Psoas muscle (tissue), 8 donors: ENCODE data around the gene CNTNAP2. TPM values are rescaled to one million over a fixed set of nuclear protein-coding genes. Genes with fewer than 3 reads are reported as not detected.

Experiments
- ATAC-seq, 4 donors: fragments of 200-7000 bp; cut with Tn5 transposase; one replicate each; pipeline ENCODE4 v1.9.1; 2020; ENCODE audit warnings: moderate library complexity in 3 of 4, mild to moderate bottlenecking in 2 of 4
- DNase-seq, 2 donors: peaks; one replicate each; pipeline ENCODE4 v3.0.0-alpha.2; 2020
- H3K27ac ChIP-seq: fragments of 200-600 bp; one replicate; pipeline ENCODE4 v1.8.0; 2022
- H3K27me3 ChIP-seq, 3 donors: fragments of 200-600 bp in 1 of 3; one replicate each; pipeline versions ENCODE4 v1.6.1 to v1.8.0; 2013 to 2022; ENCODE audit warnings: low read length in 2 of 3, mild to moderate bottlenecking in 2 of 3, moderate library complexity in 1 of 3; ENCODE audit not compliant: insufficient read depth in 3 of 3
- H3K36me3 ChIP-seq, 2 donors: fragments of 200-600 bp in 1 of 2; one replicate each; pipeline versions ENCODE4 v1.6.1 to v1.8.0; 2013 to 2022; ENCODE audit warnings: low read depth in 1 of 2, mild to moderate bottlenecking in 1 of 2, moderate library complexity in 1 of 2; ENCODE audit not compliant: insufficient read depth in 1 of 2
- H3K4me1 ChIP-seq: fragments of 200-600 bp; one replicate; pipeline ENCODE4 v1.8.0; 2022
- H3K4me3 ChIP-seq: fragments of 200-600 bp; one replicate; pipeline ENCODE4 v1.8.0; 2022; ENCODE audit warnings: mild to moderate bottlenecking
- H3K9me3 ChIP-seq: fragments of 200-600 bp; one replicate; pipeline ENCODE4 v1.8.0; 2022
- WGBS, 3 donors: extraction: QIAGEN DNeasy Blood & Tissue Kit; methylation state at CpG; one replicate each; pipeline versions ENCODE4 v1.1.6 to v1.1.7; 2013; 5-methylcytosine and 5-hydroxymethylcytosine counted together
- intact Hi-C, 2 donors: fragments of 100-400 bp; cut with DNase I; formaldehyde crosslinking; loops; one replicate each; pipeline versions ENCODE4 v1.11.0 to v1.14.2; 2022
- polyA plus RNA-seq, 3 donors: library from polyadenylated mRNA; stranded (reverse); fragments of 200-250 nt; gene quantifications; one replicate each; pipeline ENCODE4 v1.2.3, GENCODE V29; 2013
- total RNA-seq, 4 donors: library from RNA; stranded (reverse); fragmentation: NEBNext Ultra II Directional in 2 of 4; extraction: Animal tissue kit (Norgen Biotek cat#: 25700) in 2 of 4; gene quantifications; one replicate each; pipeline versions ENCODE4 v1.2.1 to v1.2.4, GENCODE V29; 2021 to 2023
- TF ChIP-seq, protein P1 (sequence below): fragments of 200-600 bp; IDR thresholded peaks from one replicate; pipeline ENCODE4 v1.8.0; 2022; ENCODE audit warnings: antibody characterized with exemption
- donor health status: healthy with polysubstance abuse.
- donor health status: DM: no; HTN: no; CAD: no; lungs with moderate emphysema.
- donor health status: Bipolar disorder and iron deficiency.
- donor health status: healthy.
- donor health status: DM: yes; HTN: yes; CAD: no.
- donor health status: DM: no; HTN: no; CAD: no.
- donor health status: DM: no; HTN: no; CAD: no.
- donor health status: DM: yes; HTN: yes; CAD: no.

The CNTNAP2 gene
- total and polyA plus RNA-seq, 7 donors: 0.01 to 0.13 TPM; not detected in 5

DNA sequence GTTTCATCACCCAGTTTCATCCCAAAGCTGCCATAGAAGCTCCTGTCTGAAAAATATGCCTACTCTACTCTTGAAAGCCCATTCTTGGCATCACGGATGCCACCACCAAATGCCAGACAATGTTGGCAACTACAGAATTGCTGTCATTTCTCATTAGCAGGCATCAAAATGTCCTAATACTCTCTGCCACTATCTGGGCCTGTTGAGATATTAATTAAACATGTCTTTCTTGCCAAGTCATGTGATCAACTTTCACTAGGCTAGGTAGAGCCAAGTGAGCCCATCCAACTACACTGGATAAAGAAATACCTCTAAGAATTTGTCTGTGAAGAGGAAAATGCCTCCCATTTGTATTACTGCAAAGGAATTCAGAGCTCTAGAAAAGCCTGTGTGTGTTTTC is 1380.6 kb downstream of the CNTNAP2 start:
- DNase-seq (no peak), ATAC-seq (no peak)
- Histone ChIP-seq H3K4me3 (no peak overlapping the region), H3K9me3 (no peaks in the 10 kb centered on the region), H3K27ac (no peak overlapping the region), H3K27me3 (no peaks in the 10 kb centered on the region), H3K4me1 (no peaks in the 10 kb centered on the region), H3K36me3 (no peaks in the 10 kb centered on the region)
- TF ChIP-seq, protein P1, sequence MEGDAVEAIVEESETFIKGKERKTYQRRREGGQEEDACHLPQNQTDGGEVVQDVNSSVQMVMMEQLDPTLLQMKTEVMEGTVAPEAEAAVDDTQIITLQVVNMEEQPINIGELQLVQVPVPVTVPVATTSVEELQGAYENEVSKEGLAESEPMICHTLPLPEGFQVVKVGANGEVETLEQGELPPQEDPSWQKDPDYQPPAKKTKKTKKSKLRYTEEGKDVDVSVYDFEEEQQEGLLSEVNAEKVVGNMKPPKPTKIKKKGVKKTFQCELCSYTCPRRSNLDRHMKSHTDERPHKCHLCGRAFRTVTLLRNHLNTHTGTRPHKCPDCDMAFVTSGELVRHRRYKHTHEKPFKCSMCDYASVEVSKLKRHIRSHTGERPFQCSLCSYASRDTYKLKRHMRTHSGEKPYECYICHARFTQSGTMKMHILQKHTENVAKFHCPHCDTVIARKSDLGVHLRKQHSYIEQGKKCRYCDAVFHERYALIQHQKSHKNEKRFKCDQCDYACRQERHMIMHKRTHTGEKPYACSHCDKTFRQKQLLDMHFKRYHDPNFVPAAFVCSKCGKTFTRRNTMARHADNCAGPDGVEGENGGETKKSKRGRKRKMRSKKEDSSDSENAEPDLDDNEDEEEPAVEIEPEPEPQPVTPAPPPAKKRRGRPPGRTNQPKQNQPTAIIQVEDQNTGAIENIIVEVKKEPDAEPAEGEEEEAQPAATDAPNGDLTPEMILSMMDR: no peak
- WGBS, 3 donors: 25 to 34% (median 30%) methylated on average over 1 of the region's 1 CpG
- intact Hi-C loops: no loop called here

GRCh38 chr7:147498081-147498480 is 1381.5 kb downstream of the CNTNAP2 start:
- H3K27me3 ChIP-seq: no peaks in the 10 kb centered on the region
- TF ChIP-seq, protein P1: no peak
- H3K36me3 ChIP-seq: no peaks in the 10 kb centered on the region
- ATAC-seq: no peak
- intact Hi-C loops: no loop called here
- WGBS, 3 donors: 88 to 93% (median 91%) methylated on average over 2 of the region's 2 CpGs
- no peak overlapping the region for H3K27ac ChIP-seq
- no peaks in the 10 kb centered on the region for H3K4me1 ChIP-seq
- H3K4me3 ChIP-seq: no peak overlapping the region
- no peaks in the 10 kb centered on the region for H3K9me3 ChIP-seq
- DNase-seq: no peak

DNA sequence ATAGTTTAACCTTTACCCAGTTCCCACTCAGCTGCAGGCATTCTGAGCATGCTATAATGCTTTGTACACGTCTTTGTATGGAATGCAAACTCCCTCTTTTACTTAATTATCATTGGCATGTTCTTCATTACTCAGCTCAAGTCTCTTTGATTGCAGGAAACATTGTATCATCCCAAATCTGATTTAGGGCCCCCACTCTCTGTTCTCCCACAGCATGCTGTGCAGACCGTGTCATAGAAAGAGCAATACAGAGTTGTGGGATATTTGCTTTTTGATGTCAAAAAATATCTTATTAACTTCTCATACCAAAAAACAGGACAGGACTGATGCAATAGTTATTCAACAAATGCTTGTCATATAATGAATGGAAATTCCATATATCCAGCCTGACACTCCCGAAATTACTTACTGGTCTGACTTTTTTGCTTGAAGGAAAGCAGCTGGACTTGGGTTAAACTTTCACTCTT is 1392.5 kb downstream of the CNTNAP2 start:
- Histone ChIP-seq H3K36me3 (no peaks in the 10 kb centered on the region), H3K4me1 (no peaks in the 10 kb centered on the region), H3K9me3 (no peaks in the 10 kb centered on the region), H3K27me3 (no peaks in the 10 kb centered on the region), H3K4me3 (no peak overlapping the region), H3K27ac (no peak overlapping the region)
- no peak for DNase-seq
- TF ChIP-seq, protein P1: no peak
- intact Hi-C loops: no loop called here
- no peak for ATAC-seq
- 46 to 53% (median 48%) methylated on average over 3 of the region's 3 CpGs for WGBS, 3 donors

GRCh38 chr7:147509541-147510200 is 1393.1 kb downstream of the CNTNAP2 start:
- WGBS, 3 donors: 39 to 43% (median 41%) methylated on average over 4 of the region's 4 CpGs
- no peak for ATAC-seq
- Histone ChIP-seq H3K36me3 (no peaks in the 10 kb centered on the region), H3K27ac (no peak overlapping the region), H3K9me3 (no peaks in the 10 kb centered on the region), H3K27me3 (no peaks in the 10 kb centered on the region), H3K4me3 (no peak overlapping the region), H3K4me1 (no peaks in the 10 kb centered on the region)
- intact Hi-C loops: no loop called here
- TF ChIP-seq, protein P1: no peak
- no peak for DNase-seq

- no peaks in the 10 kb centered on the region for H3K4me1 ChIP-seq
- DNase-seq (no peak), ATAC-seq (no peak)
- H3K27ac ChIP-seq: no peak overlapping the region
- intact Hi-C loops: no loop called here
- H3K4me3 ChIP-seq: no peak overlapping the region
- H3K9me3 ChIP-seq: no peaks in the 10 kb centered on the region
- H3K27me3 ChIP-seq: no peaks in the 10 kb centered on the region
- TF ChIP-seq, protein P1: no peak
- H3K36me3 ChIP-seq: no peaks in the 10 kb centered on the region
Observed at GRCh38 chr7:147510201-147510542, 1393.6 kb downstream of the CNTNAP2 start.
